GM19455 (cell line): ENCODE measurements around the gene CAMK4.

Experiments used
- ATAC-seq: cut with Tn5 transposase; IDR thresholded peaks from one replicate; pipeline ENCODE4 v1.9.1; 2021; ENCODE audit not compliant: unreplicated experiment

Gene CAMK4

GRCh38 chr5:111528056-111528455, 303.9 kb downstream of the CAMK4 start:
- no peak for ATAC-seq

- peak; percentile 84 for ATAC-seq
Measured at GRCh38 chr5:111530298-111530740, 306.1 kb downstream of the CAMK4 start.

GRCh38 chr5:111532886-111533582, 308.9 kb downstream of the CAMK4 start:
- no peak for ATAC-seq

DNA sequence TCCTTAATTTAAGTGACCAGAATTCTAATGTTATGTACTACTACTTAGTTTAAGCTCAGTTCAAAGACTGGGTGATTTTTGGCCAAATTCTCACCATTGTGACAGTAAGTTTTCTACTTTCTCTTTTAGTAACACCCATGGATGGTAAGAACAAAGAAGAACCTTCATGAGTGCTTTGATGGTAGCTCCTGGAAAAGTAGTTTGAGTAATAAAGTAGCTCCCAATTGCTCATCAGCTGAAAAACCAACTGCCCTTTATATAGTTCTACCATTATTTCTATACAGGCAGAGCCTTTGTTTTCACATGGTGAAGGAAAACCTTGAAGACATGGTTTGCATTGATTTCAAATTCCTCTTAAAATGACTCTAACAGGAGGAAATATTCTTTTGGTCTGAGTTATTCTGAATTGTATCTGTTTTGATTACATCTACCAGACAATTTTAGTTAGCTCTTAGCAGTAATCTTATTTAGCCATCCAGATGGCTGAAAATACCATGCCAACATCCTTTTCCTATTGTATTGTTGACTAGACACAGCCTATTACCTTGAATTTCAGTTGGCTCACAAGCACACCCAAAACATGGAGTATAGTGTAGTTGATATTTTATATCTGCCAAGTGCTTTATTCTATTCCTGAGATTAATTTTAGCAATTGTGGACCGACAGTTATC, 311.8 kb downstream of the CAMK4 start:
- no peak for ATAC-seq

DNA sequence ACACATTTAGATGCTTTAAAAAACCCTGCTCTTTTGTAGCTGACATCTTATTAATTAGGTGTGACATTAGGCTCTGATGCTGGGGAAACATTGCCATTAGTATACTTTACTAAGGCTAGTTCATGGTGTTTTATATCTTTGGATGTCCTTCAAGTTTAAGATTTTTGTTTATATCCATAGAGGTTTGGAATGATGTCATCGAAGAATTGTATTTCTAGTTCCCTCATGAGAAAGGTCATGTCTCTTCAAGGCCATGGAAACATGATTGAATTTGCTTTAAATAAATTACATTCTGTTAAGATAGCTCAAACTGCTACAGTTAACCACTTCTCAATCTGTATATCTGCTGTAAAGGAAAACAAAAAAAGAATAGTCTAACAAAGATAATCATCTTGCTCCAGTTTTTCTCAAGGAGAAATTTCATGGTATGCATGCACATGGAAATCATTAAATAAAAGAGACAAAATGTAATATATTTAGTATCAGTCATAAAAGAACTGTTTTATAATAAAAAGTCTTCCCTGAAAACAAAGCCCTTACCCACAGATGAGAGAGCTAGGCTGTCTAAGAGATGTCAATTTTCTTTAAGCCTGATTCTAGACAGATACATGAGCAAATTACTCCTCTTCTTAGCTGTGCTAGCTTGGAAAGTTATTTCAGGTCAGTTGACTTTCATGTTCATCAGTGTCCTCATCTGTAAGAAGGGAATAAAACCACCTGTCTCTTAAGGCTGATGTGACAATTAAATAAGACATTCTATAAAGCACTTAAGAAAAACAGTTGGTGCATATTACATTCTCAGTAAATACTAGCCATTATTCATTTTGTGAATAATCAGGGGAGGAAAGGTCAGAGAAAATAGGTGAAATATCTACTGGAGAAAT, 313.2 kb downstream of the CAMK4 start:
- no peak for ATAC-seq
